Panc1 (cell line): ENCODE measurements around the gene SPAG5. TPM values are rescaled to one million over a fixed set of nuclear protein-coding genes. Genes with fewer than 3 reads are reported as not detected.

Experiments
- ATAC-seq: fragments of 200-7000 bp; cut with Tn5 transposase; 2 replicates; pipeline ENCODE4 v1.9.1; 2020; ENCODE audit warnings: mild to moderate bottlenecking, moderate library complexity
- BruUV-seq: library from RNA; stranded (reverse); fragments of 400-500 nt; replicated peaks from 2 replicates; lab custom pipeline; 2021; lab: Mats Ljungman, UMichigan
- CTCF ChIA-PET: fragments of 300-600 bp; sonication (Branson Sonifier 250); formaldehyde crosslinking; loops from one replicate; lab custom pipeline; 2022; ENCODE audit warnings: antibody characterized with exemption; lab: Charles Lee
- POLR2A ChIA-PET: fragments of 300-600 bp; sonication (Branson Sonifier 250); formaldehyde crosslinking; loops from one replicate; lab custom pipeline; 2022; ENCODE audit warnings: antibody characterized with exemption; lab: Charles Lee
- DNase-seq: peaks from one replicate; pipeline ENCODE4 v3.0.0-alpha.2; 2010; ENCODE audit warnings: low read depth, low spot score
- H3K27ac ChIP-seq: 2 replicates; pipeline ENCODE4 v1.5.1; 2011; ENCODE audit warnings: mild to moderate bottlenecking, low read length, inconsistent platforms
- H3K27me3 ChIP-seq: fragments of 200-500 bp; sonication (Bioruptor generic); 2 replicates; pipeline ENCODE4 v1.6.0; 2014; ENCODE audit warnings: low read length, inconsistent platforms; ENCODE audit not compliant: control insufficient read depth, insufficient read depth
- H3K36me3 ChIP-seq: fragments of 200-500 bp; sonication (Bioruptor generic); 2 replicates; pipeline ENCODE4 v1.5.1; 2014; ENCODE audit warnings: inconsistent platforms, mild to moderate bottlenecking, low read length, moderate library complexity; ENCODE audit not compliant: control insufficient read depth, insufficient read depth
- H3K4me1 ChIP-seq: 2 replicates; pipeline ENCODE4 v1.5.1; 2011; ENCODE audit warnings: inconsistent platforms, mild to moderate bottlenecking, low read length, moderate library complexity; ENCODE audit not compliant: control insufficient read depth, insufficient read depth
- H3K4me3 ChIP-seq, 2 experiments: 2 replicates each; pipeline ENCODE4 v1.5.1; 2011 to 2012; ENCODE audit warnings: low read depth in 2 of 2, low read length in 2 of 2, mild to moderate bottlenecking in 2 of 2, inconsistent platforms in 1 of 2, moderate library complexity in 1 of 2
- H3K9me3 ChIP-seq: fragments of 200-500 bp; sonication (Bioruptor generic); 2 replicates; pipeline ENCODE4 v1.5.1; 2014; ENCODE audit warnings: low read depth, mild to moderate bottlenecking, inconsistent platforms, low read length, moderate library complexity; ENCODE audit not compliant: control insufficient read depth, insufficient read depth
- POLR2AphosphoS5 ChIP-seq: IDR thresholded peaks from 2 replicates; pipeline ENCODE4 v1.6.1; 2012; ENCODE audit warnings: mild to moderate bottlenecking, low read depth, low read length, moderate library complexity
- SIN3A ChIP-seq: IDR thresholded peaks from 2 replicates; pipeline ENCODE4 v1.6.1; 2012; ENCODE audit warnings: low read depth, mild to moderate bottlenecking, low read length, moderate library complexity, borderline replicate concordance; ENCODE audit not compliant: insufficient read depth
- TCF7L2 ChIP-seq: IDR thresholded peaks from 2 replicates; pipeline ENCODE4 v1.6.1; 2011; ENCODE audit warnings: mild to moderate bottlenecking, low read depth, low read length, inconsistent platforms
- in situ Hi-C: cut with HindIII; loops from 2 replicates; pipeline ENCODE4 v1.10.0; 2016; ENCODE audit warnings: low sequenced_read_pairs, low pct_unique_long_range_greater_than_20kb
- intact Hi-C: fragments of 100-400 bp; cut with micrococcal nuclease; formaldehyde crosslinking; loops from one replicate; pipeline ENCODE4 v1.10.0; 2022; ENCODE audit not compliant: unreplicated experiment
- total RNA-seq: library from RNA; stranded (reverse); gene quantifications from one replicate; pipeline ENCODE4 v1.2.1, GENCODE V29; 2021; ENCODE audit not compliant: unreplicated experiment
- TF ChIP-seq, protein P1 (sequence below): fragments of 450-650 bp; IDR thresholded peaks from 2 replicates; pipeline ENCODE4 v1.5.1; 2017; ENCODE audit warnings: mild to moderate bottlenecking
- TF ChIP-seq, protein P2 (sequence below), 2 experiments: IDR thresholded peaks; 2 replicates each; pipeline ENCODE4 v1.6.1; 2011 to 2012; ENCODE audit warnings: low read depth in 2 of 2, control low read depth in 1 of 2, low read length in 1 of 2, mild to moderate bottlenecking in 1 of 2, moderate library complexity in 1 of 2; ENCODE audit not compliant: insufficient read depth in 1 of 2

Gene SPAG5
- total RNA-seq, 1 experiment from 2014 or later = 152 TPM

DNA sequence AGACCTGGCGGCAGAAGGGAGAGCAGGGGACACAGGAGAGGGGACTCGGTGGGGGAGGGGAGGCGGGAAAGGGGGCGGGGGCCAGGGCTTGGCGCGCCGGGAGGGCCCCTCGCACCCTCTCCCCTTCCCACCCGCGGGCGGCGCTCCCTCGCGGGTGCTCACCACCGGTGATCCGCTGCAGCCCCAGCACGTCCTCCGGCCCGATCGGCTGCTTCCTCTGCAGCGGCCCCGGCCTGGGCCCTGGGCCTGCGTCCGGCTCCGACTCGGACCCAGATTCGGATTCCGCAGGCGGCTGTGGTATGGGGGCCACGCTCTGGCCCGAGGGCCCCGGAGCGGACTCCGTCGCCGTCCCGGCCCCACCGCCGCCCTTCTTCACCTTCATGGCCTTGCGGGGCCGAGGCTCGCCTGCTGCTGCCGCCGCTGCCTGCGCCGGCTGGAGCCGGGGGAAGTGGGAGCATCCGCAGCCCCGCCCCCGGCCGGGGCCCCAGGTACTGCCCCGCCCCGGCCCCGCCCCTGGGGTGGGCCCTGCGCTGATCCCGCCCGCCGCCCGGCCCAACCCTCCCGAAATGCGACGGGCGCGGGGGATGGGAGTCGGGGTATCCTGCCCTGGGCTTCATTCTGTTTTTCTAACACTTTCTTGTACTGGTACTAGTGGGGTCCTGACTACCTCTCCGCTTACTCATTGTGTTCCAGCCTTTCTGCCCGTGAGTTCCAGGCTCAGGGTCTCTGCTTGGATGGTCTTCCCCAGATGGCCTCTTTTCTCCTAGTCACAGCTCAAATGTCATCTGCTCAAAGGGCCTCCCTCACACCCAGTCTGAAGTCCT lies 46.4 kb downstream of the SPAG5 start, which contains the start of gene UNC119:
Gene UNC119, minus strand, starts transcription at position 449 of the 824 bp plus-strand sequence. Its CDS starts 67 bp downstream, at position 382.
- ChIA-PET POLR2A (interaction anchor here (0.7 kb wide), 1 partner anchor 19 kb away, joined by 3 read pairs; the partner anchor contains the start of gene PIGS), CTCF (interaction anchor here (0.7 kb wide), 1 partner anchor 20 kb away, joined by 7 read pairs; no protein-coding TSS in a partner anchor)
- DNase-seq = no peak

DNA sequence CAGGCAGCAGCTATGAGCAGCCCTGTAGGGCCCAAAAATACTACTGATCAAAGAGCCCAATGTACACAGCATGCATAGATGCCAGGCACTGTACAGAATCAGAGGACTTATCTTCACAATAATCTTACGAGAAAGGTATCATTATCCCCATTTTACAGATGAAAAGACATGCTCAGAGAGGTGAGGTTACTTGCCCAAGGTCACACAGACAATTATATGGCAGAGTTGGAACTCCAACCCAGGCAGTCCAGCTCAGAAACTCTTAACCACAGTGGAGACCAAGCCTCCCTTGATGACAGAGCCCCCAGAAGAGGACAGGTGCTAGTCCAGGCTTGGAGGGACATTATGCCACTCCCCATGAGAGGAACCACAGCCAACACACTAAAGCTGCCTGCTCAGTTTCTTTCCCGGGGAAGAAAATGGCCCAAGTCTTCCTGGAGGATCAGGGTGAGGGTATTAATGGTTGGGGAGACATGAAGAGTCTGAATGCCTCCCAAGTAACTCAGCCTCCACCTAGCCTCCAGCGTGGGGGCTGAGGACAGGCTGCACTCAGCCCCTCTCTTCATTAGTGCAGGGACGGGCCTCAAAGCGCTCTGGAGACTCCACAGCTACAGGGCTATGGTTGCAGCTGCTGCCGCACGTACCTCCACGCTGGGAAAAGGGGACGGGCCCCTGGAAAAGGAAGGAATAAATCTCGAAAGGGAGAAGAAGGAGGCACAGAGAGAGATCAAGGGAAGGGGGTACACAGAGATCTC lies 47.2 kb downstream of the SPAG5 start:
- H3K27ac ChIP-seq = peak overlapping the region; percentile 42; the same call in 1 of the 2 replicates

More for the DNA sequence above, 46.4 kb downstream of the SPAG5 start, which contains the start of gene UNC119:
- Histone ChIP-seq H3K36me3 (no peaks in the 10 kb centered on the region), H3K27ac (peak within 1 kb of the TSS; percentile 62), H3K4me3 (peak within 1 kb of the TSS; percentile 72 to 77), H3K27me3 (no peaks in the 10 kb centered on the region), H3K9me3 (no peaks in the 10 kb centered on the region), H3K4me1 (peaks cover 9% of the 10 kb centered on the region; the same call in 1 of the 2 replicates)
- in situ Hi-C loops = no loop called here
- TF ChIP-seq POLR2AphosphoS5 (peak; percentile 69), SIN3A (0 out of 2 replicates have a peak, but pooled peaks have one; percentile 60)
- TF ChIP-seq, protein P1, sequence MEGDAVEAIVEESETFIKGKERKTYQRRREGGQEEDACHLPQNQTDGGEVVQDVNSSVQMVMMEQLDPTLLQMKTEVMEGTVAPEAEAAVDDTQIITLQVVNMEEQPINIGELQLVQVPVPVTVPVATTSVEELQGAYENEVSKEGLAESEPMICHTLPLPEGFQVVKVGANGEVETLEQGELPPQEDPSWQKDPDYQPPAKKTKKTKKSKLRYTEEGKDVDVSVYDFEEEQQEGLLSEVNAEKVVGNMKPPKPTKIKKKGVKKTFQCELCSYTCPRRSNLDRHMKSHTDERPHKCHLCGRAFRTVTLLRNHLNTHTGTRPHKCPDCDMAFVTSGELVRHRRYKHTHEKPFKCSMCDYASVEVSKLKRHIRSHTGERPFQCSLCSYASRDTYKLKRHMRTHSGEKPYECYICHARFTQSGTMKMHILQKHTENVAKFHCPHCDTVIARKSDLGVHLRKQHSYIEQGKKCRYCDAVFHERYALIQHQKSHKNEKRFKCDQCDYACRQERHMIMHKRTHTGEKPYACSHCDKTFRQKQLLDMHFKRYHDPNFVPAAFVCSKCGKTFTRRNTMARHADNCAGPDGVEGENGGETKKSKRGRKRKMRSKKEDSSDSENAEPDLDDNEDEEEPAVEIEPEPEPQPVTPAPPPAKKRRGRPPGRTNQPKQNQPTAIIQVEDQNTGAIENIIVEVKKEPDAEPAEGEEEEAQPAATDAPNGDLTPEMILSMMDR = no peak
- ATAC-seq = peak; percentile 94
- no TSS peak for BruUV-seq
- intact Hi-C loops = no loop called here

More for the DNA sequence above, 47.2 kb downstream of the SPAG5 start:
- Histone ChIP-seq H3K36me3 (no peaks in the 10 kb centered on the region), H3K4me1 (peaks cover 9% of the 10 kb centered on the region; the same call in 1 of the 2 replicates), H3K9me3 (no peaks in the 10 kb centered on the region), H3K27me3 (no peaks in the 10 kb centered on the region), H3K4me3 (peak overlapping the region; percentile 72 to 77)
- ATAC-seq (peak; percentile 20), DNase-seq (no peak)
- in situ Hi-C loops = no loop called here
- no TSS peak for BruUV-seq
- intact Hi-C loops = no loop called here
- POLR2A ChIA-PET = interaction anchor here (0.7 kb wide), 1 partner anchor 20 kb away, joined by 3 read pairs; the partner anchor contains the start of gene PIGS
- CTCF ChIA-PET = no interaction called here
- TF ChIP-seq POLR2AphosphoS5 (no peak), SIN3A (no peak), TCF7L2 (no peak)
- TF ChIP-seq, protein P1 = no peak
- TF ChIP-seq, protein P2, sequence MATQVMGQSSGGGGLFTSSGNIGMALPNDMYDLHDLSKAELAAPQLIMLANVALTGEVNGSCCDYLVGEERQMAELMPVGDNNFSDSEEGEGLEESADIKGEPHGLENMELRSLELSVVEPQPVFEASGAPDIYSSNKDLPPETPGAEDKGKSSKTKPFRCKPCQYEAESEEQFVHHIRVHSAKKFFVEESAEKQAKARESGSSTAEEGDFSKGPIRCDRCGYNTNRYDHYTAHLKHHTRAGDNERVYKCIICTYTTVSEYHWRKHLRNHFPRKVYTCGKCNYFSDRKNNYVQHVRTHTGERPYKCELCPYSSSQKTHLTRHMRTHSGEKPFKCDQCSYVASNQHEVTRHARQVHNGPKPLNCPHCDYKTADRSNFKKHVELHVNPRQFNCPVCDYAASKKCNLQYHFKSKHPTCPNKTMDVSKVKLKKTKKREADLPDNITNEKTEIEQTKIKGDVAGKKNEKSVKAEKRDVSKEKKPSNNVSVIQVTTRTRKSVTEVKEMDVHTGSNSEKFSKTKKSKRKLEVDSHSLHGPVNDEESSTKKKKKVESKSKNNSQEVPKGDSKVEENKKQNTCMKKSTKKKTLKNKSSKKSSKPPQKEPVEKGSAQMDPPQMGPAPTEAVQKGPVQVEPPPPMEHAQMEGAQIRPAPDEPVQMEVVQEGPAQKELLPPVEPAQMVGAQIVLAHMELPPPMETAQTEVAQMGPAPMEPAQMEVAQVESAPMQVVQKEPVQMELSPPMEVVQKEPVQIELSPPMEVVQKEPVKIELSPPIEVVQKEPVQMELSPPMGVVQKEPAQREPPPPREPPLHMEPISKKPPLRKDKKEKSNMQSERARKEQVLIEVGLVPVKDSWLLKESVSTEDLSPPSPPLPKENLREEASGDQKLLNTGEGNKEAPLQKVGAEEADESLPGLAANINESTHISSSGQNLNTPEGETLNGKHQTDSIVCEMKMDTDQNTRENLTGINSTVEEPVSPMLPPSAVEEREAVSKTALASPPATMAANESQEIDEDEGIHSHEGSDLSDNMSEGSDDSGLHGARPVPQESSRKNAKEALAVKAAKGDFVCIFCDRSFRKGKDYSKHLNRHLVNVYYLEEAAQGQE (IDR thresholded peaks at IDR 0.05; ENCODE audit: insufficient read depth in 1 of 2, low read depth in 2 of 2, low read length in 1 of 2) = no peak
